GM21825 (cell line): ENCODE results near the gene RTBDN.
"Not testable (repeated sequence)": the region's sequence is repeated elsewhere in the genome, so short reads cannot be mapped to it uniquely, and the experiment has no call there.

ENCODE experiments used
- ATAC-seq: cut with Tn5 transposase; IDR thresholded peaks from one replicate; pipeline ENCODE4 v1.9.1; 2021; ENCODE audit warnings: mild to moderate bottlenecking, moderate library complexity; ENCODE audit not compliant: unreplicated experiment

The RTBDN gene

GRCh38 chr19:12825254-12826131 lies 8.9 kb downstream of the RTBDN start:
- ATAC-seq = no peak

- ATAC-seq = no peak
These were observed 12.6 kb downstream of the RTBDN start for GRCh38 chr19:12821761-12822160.

- ATAC-seq = not testable (repeated sequence)
These were observed 16.6 kb downstream of the RTBDN start for GRCh38 chr19:12817810-12818209.

GRCh38 chr19:12817188-12817587 lies 17.2 kb downstream of the RTBDN start:
- not testable (repeated sequence) for ATAC-seq

- no peak for ATAC-seq
These were observed 19.3 kb downstream of the RTBDN start for GRCh38 chr19:12815088-12815487.

GRCh38 chr19:12806242-12807081 lies 27.9 kb downstream of the RTBDN start, which contains the start of gene RNASEH2A:
RNASEH2A (plus strand) TSS chr19:12806584; CDS start chr19:12806674, 90 bp downstream.
- peak; percentile 66 for ATAC-seq

GRCh38 chr19:12804051-12804450 lies 30.3 kb downstream of the RTBDN start:
- no peak for ATAC-seq

- ATAC-seq = peak; percentile 13
These were observed 31.9 kb downstream of the RTBDN start for GRCh38 chr19:12802267-12803106.

GRCh38 chr19:12801466-12802266 lies 32.7 kb downstream of the RTBDN start, which contains the start of the genes PRDX2 and THSD8:
PRDX2 (minus strand) TSS chr19:12801800; CDS start chr19:12801261, 539 bp downstream.
THSD8 (plus strand) TSS chr19:12802069; CDS start chr19:12802072, 3 bp downstream.
- ATAC-seq = peak; percentile 40

GRCh38 chr19:12800923-12801465 lies 33.4 kb downstream of the RTBDN start:
- ATAC-seq = no peak

- ATAC-seq = no peak
These were observed 34.0 kb downstream of the RTBDN start for GRCh38 chr19:12800466-12800770.

- ATAC-seq = no peak
These were observed 34.5 kb downstream of the RTBDN start for GRCh38 chr19:12799742-12800465.

- ATAC-seq = not testable (repeated sequence)
These were observed 36.8 kb downstream of the RTBDN start for GRCh38 chr19:12797607-12798006.

- no peak for ATAC-seq
These were observed 37.2 kb downstream of the RTBDN start for GRCh38 chr19:12797141-12797587.

GRCh38 chr19:12796146-12797071 lies 38.0 kb downstream of the RTBDN start:
- ATAC-seq = no peak

GRCh38 chr19:12794971-12795381 lies 39.4 kb downstream of the RTBDN start:
- no peak for ATAC-seq

GRCh38 chr19:12794196-12794941 lies 40.0 kb downstream of the RTBDN start:
- ATAC-seq = no peak
